8988T (cell line): ENCODE measurements around the gene RCAN3.
"Not testable (repeated sequence)": the region's sequence is repeated elsewhere in the genome, so short reads cannot be mapped to it uniquely, and the experiment has no call there.

Source experiments
- DNase-seq: peaks from one replicate; pipeline ENCODE4 v3.0.0; 2011

RCAN3 gene

GRCh38 chr1:24486331-24487065, 16.1 kb upstream of the RCAN3 start:
- DNase-seq: no peak

- no peak for DNase-seq
Measured at GRCh38 chr1:24487455-24487854, 15.2 kb upstream of the RCAN3 start.

- not testable (repeated sequence) for DNase-seq
Measured at GRCh38 chr1:24488159-24488558, 14.5 kb upstream of the RCAN3 start.

- DNase-seq: no peak
Measured at GRCh38 chr1:24489674-24490073, 13.0 kb upstream of the RCAN3 start.

- DNase-seq: no peak
Measured at GRCh38 chr1:24490101-24490781, 12.4 kb upstream of the RCAN3 start.

GRCh38 chr1:24491577-24492360, 10.9 kb upstream of the RCAN3 start:
- no peak for DNase-seq

GRCh38 chr1:24492935-24493334, 9.7 kb upstream of the RCAN3 start:
- not testable (repeated sequence) for DNase-seq

GRCh38 chr1:24493785-24494184, 8.9 kb upstream of the RCAN3 start:
- no peak for DNase-seq

- DNase-seq: no peak
Measured at GRCh38 chr1:24498589-24498988, 4.0 kb upstream of the RCAN3 start.

- no peak for DNase-seq
Measured at GRCh38 chr1:24500448-24501048, 2.1 kb upstream of the RCAN3 start.

- DNase-seq: no peak
Measured at GRCh38 chr1:24501371-24502064, 1.1 kb upstream of the RCAN3 start.

- peak; percentile 31 for DNase-seq
Measured at GRCh38 chr1:24502065-24502708, 449 bp upstream of the RCAN3 start.

GRCh38 chr1:24503059-24503751, 569 bp downstream of the RCAN3 start:
- peak; percentile 37 for DNase-seq

GRCh38 chr1:24503870-24504523, 1.4 kb downstream of the RCAN3 start:
- DNase-seq: no peak

GRCh38 chr1:24504560-24504959, 1.9 kb downstream of the RCAN3 start:
- no peak for DNase-seq

- no peak for DNase-seq
Measured at GRCh38 chr1:24505816-24506215, 3.2 kb downstream of the RCAN3 start.

- no peak for DNase-seq
Measured at GRCh38 chr1:24506691-24507381, 4.2 kb downstream of the RCAN3 start.

- no peak for DNase-seq
Measured at GRCh38 chr1:24507405-24507804, 4.8 kb downstream of the RCAN3 start.

GRCh38 chr1:24508911-24509310, 6.3 kb downstream of the RCAN3 start:
- no peak for DNase-seq

- DNase-seq: no peak
Measured at GRCh38 chr1:24513706-24514105, 11.1 kb downstream of the RCAN3 start.
